B cell (primary cell): ENCODE measurements around the gene NDFIP1. TPM values are rescaled to one million over a fixed set of nuclear protein-coding genes. Genes with fewer than 3 reads are reported as not detected.

Experiments used
- ATAC-seq: fragments of 200-7000 bp; cut with Tn5 transposase; one replicate; pipeline ENCODE4 v1.10.0; 2021; ENCODE audit warnings: low read depth, mild to moderate bottlenecking, moderate number of reproducible peaks, moderate library complexity
- CTCF ChIA-PET: fragments of 350-600 bp; sonication (Branson Sonifier 250); formaldehyde crosslinking; loops from one replicate; lab custom pipeline; 2021; ENCODE audit warnings: antibody characterized with exemption, inconsistent platforms; lab: Charles Lee
- POLR2A ChIA-PET: fragments of 350-600 bp; sonication (Branson Sonifier 250); formaldehyde crosslinking; loops from one replicate; lab custom pipeline; 2021; ENCODE audit warnings: antibody characterized with exemption; lab: Charles Lee
- DNase-seq: peaks from one replicate; pipeline ENCODE4 v3.0.0; 2013
- H2AFZ ChIP-seq: 2 replicates; pipeline ENCODE4 v1.6.1; 2012; ENCODE audit warnings: mild to moderate bottlenecking, low read depth, low read length; ENCODE audit not compliant: insufficient read depth, poor library complexity, severe bottlenecking
- H3K27ac ChIP-seq, 2 donors: 1 replicate in 1 of 2; 2 replicates in 1 of 2; pipeline ENCODE4 v1.5.1; 2012 to 2013; ENCODE audit warnings: low read length in 2 of 2, mild to moderate bottlenecking in 2 of 2, moderate library complexity in 1 of 2
- H3K27me3 ChIP-seq, 4 experiments: fragments of 200-600 bp in 1 of 4; sonication (generic) in 1 of 4; replicated peaks in 1 of 4; 1 replicate in 2 of 4; 2 replicates in 2 of 4; pipeline versions ENCODE4 v1.6.1 to v1.7.0; 2013 to 2016; ENCODE audit warnings: low read length in 3 of 4, mild to moderate bottlenecking in 2 of 4, mixed read lengths in 1 of 4, moderate library complexity in 1 of 4; ENCODE audit not compliant: insufficient read depth in 4 of 4, control insufficient read depth in 3 of 4; ENCODE audit errors: control extremely low read depth in 1 of 4
- H3K36me3 ChIP-seq, 2 experiments: replicated peaks in 1 of 2; 1 replicate in 1 of 2; 2 replicates in 1 of 2; pipeline versions ENCODE4 v1.6.1 to v1.7.1; 2013; ENCODE audit warnings: low read length in 1 of 2; ENCODE audit not compliant: insufficient read depth in 2 of 2, control insufficient read depth in 1 of 2; ENCODE audit errors: control extremely low read depth in 1 of 2, extremely low read depth in 1 of 2
- H3K4me1 ChIP-seq, 2 donors: fragments of 200-600 bp in 1 of 2; sonication (generic) in 1 of 2; 1 replicate in 1 of 2; 2 replicates in 1 of 2; pipeline versions ENCODE4 v1.5.1 to v1.6.1; 2013 to 2017; ENCODE audit warnings: low read length in 2 of 2; ENCODE audit not compliant: control insufficient read depth in 2 of 2, insufficient read depth in 2 of 2
- H3K4me2 ChIP-seq: replicated peaks from 2 replicates; pipeline ENCODE3; 2012; ENCODE audit warnings: mild to moderate bottlenecking, low read depth, low read length; ENCODE audit not compliant: poor library complexity, severe bottlenecking
- H3K4me3 ChIP-seq, 5 experiments: fragments of 200-600 bp in 1 of 5; sonication (generic) in 1 of 5; 1 replicate in 3 of 5; 2 replicates in 2 of 5; pipeline versions ENCODE4 v1.5.1 to v1.7.0; 2011 to 2016; ENCODE audit warnings: low read length in 4 of 5, mild to moderate bottlenecking in 4 of 5, low read depth in 2 of 5, control low read depth in 1 of 5, moderate library complexity in 1 of 5; ENCODE audit not compliant: insufficient read depth in 1 of 5; ENCODE audit errors: control extremely low read depth in 1 of 5, extremely low read depth in 1 of 5
- H3K79me2 ChIP-seq: fragments of 200-600 bp; sonication (generic); one replicate; pipeline ENCODE4 v1.6.0; 2016; ENCODE audit warnings: low read length; ENCODE audit not compliant: control insufficient read depth, insufficient read depth
- H3K9ac ChIP-seq: fragments of 200-600 bp; sonication (generic); 2 replicates; pipeline ENCODE4 v1.6.1; 2017; ENCODE audit warnings: mild to moderate bottlenecking, low read length, moderate library complexity
- H3K9me3 ChIP-seq, 3 donors: one replicate each; pipeline versions ENCODE4 v1.6.1 to v1.7.1; 2013; ENCODE audit warnings: low read length in 2 of 3; ENCODE audit not compliant: control insufficient read depth in 2 of 3, insufficient read depth in 1 of 3; ENCODE audit errors: control extremely low read depth in 1 of 3
- H4K20me1 ChIP-seq: 2 replicates; pipeline ENCODE4 v1.6.0; 2012; ENCODE audit warnings: mild to moderate bottlenecking, low read length; ENCODE audit not compliant: insufficient read depth, control insufficient read depth, poor library complexity, severe bottlenecking
- H3K27ac Mint-ChIP-seq: one replicate; pipeline ENCODE4 v1.8.0; 2021; ENCODE audit warnings: mixed read lengths
- H3K27me3 Mint-ChIP-seq: one replicate; pipeline ENCODE4 v1.8.0; 2021; ENCODE audit warnings: mixed read lengths
- H3K4me1 Mint-ChIP-seq: one replicate; pipeline ENCODE4 v1.8.0; 2021; ENCODE audit warnings: mixed read lengths
- H3K4me3 Mint-ChIP-seq: one replicate; pipeline ENCODE4 v1.8.0; 2021; ENCODE audit warnings: mixed read lengths
- H3K9me3 Mint-ChIP-seq: one replicate; pipeline ENCODE4 v1.8.0; 2022; ENCODE audit warnings: mixed read lengths; ENCODE audit not compliant: insufficient read depth
- EZH2 ChIP-seq: IDR thresholded peaks from 2 replicates; pipeline ENCODE4 v1.6.1; 2012; ENCODE audit warnings: borderline replicate concordance, low read depth, mild to moderate bottlenecking, moderate library complexity, low read length; ENCODE audit not compliant: insufficient read depth, poor library complexity, severe bottlenecking
- WGBS: methylation state at CpG from one replicate; pipeline ENCODE4 v1.1.5; 2013; ENCODE audit warnings: missing lambda C conversion rate; ENCODE audit not compliant: insufficient coverage; 5-methylcytosine and 5-hydroxymethylcytosine counted together
- intact Hi-C: fragments of 100-400 bp; cut with micrococcal nuclease; formaldehyde crosslinking; loops from one replicate; pipeline ENCODE4 v1.10.0; 2022
- polyA plus RNA-seq: library from polyadenylated mRNA; depleted of rRNA; stranded (reverse); fragments of >200 nt; gene quantifications from 2 replicates; pipeline ENCODE4 v1.2.3, GENCODE V29; 2012
- total RNA-seq, 2 donors: library from RNA; stranded (reverse); fragments of 120-200 nt in 1 of 2; gene quantifications; 1 replicate in 1 of 2; 2 replicates in 1 of 2; pipeline versions ENCODE4 v1.2.3 to v1.2.4, GENCODE V29; 2013 to 2022
- TF ChIP-seq, protein P1 (sequence below): fragments of 200-600 bp; IDR thresholded peaks from one replicate; pipeline ENCODE4 v1.8.0; 2022; ENCODE audit warnings: antibody characterized with exemption, mild to moderate bottlenecking

The NDFIP1 gene
- total and polyA plus RNA-seq, 2 donors (not counting 1 experiment from before 2014, with no cell fraction given), result 10.6 to 34.6 TPM

DNA sequence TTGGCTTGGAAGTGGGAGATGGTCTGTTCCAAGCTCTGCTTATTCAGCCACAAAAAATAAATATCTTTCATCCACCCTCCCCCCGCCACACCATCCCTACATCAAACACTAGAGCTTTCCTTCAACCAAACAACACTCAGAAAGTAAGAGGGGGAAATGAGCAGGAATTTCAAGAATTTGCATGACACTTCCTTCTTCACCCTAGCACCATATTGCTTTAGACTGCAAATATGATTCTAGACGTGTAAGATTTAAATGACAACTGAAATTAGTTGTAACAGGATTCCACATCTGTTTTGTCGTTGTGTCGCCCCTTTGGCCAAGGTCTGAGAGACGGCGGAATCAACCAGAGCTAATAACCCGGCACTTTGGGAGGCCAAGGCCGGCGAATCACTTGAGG is 88.5 kb downstream of the NDFIP1 start:
- no peaks in the 10 kb centered on the region for H3K4me1 ChIP-seq
- no peak overlapping the region for H3K27ac Mint-ChIP-seq
- H3K9me3 ChIP-seq, result no peaks in the 10 kb centered on the region
- no peak overlapping the region for H3K4me3 Mint-ChIP-seq
- no peak for TF ChIP-seq EZH2
- TF ChIP-seq, protein P1, sequence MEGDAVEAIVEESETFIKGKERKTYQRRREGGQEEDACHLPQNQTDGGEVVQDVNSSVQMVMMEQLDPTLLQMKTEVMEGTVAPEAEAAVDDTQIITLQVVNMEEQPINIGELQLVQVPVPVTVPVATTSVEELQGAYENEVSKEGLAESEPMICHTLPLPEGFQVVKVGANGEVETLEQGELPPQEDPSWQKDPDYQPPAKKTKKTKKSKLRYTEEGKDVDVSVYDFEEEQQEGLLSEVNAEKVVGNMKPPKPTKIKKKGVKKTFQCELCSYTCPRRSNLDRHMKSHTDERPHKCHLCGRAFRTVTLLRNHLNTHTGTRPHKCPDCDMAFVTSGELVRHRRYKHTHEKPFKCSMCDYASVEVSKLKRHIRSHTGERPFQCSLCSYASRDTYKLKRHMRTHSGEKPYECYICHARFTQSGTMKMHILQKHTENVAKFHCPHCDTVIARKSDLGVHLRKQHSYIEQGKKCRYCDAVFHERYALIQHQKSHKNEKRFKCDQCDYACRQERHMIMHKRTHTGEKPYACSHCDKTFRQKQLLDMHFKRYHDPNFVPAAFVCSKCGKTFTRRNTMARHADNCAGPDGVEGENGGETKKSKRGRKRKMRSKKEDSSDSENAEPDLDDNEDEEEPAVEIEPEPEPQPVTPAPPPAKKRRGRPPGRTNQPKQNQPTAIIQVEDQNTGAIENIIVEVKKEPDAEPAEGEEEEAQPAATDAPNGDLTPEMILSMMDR, result no peak
- H3K4me2 ChIP-seq, result no peak overlapping the region
- no peaks in the 10 kb centered on the region for H3K36me3 ChIP-seq
- no peaks in the 10 kb centered on the region for H4K20me1 ChIP-seq
- intact Hi-C loops, result no loop called here
- no peak for ATAC-seq
- no peak overlapping the region for H3K4me3 ChIP-seq
- H3K27ac ChIP-seq, result no peak overlapping the region
- no peak overlapping the region for H2AFZ ChIP-seq
- peaks cover 0 to 3% (median 0%) of the 10 kb centered on the region in 4 experiments for H3K27me3 ChIP-seq
- H3K9me3 Mint-ChIP-seq, result no peaks in the 10 kb centered on the region
- no peak overlapping the region for H3K9ac ChIP-seq
- WGBS, result 96% methylated on average over 8 of the region's 9 CpGs
- no peak for DNase-seq
- H3K4me1 Mint-ChIP-seq, result no peaks in the 10 kb centered on the region
- ChIA-PET POLR2A (no interaction called here), CTCF (no interaction called here)
- H3K79me2 ChIP-seq, result no peaks in the 10 kb centered on the region
- peaks cover 22% of the 10 kb centered on the region for H3K27me3 Mint-ChIP-seq

DNA sequence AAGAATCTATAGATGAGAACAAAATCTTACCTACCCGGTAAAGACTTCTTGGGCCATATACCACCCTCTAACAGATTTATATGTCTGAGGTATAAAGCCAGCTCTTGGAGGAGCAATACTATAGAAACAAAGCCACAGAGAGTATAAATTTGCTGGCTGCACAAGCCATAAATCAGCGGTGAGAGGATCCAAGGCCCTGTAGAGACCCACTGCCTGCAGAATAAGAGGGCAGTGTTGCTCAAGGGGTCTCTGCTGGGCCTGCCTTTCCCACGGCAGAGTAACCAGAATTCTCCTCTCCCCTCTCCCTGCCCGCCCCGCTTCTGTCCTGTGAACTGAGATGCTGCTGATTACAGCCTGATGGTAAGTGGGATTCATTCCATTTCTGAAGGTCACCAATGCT is 89.2 kb downstream of the NDFIP1 start:
- Histone ChIP-seq H2AFZ (no peak overlapping the region), H4K20me1 (no peaks in the 10 kb centered on the region), H3K9ac (no peak overlapping the region), H3K4me2 (no peak overlapping the region), H3K27me3 (peaks cover 0 to 3% (median 0%) of the 10 kb centered on the region in 4 experiments), H3K4me3 (no peak overlapping the region), H3K36me3 (no peaks in the 10 kb centered on the region), H3K79me2 (no peaks in the 10 kb centered on the region), H3K9me3 (no peaks in the 10 kb centered on the region), H3K4me1 (no peaks in the 10 kb centered on the region), H3K27ac (no peak overlapping the region)
- no peaks in the 10 kb centered on the region for H3K4me1 Mint-ChIP-seq
- intact Hi-C loops, result no loop called here
- H3K27me3 Mint-ChIP-seq, result peaks cover 24% of the 10 kb centered on the region
- 100% methylated on average over 1 of the region's 5 CpGs for WGBS
- POLR2A ChIA-PET, result no interaction called here
- H3K27ac Mint-ChIP-seq, result no peak overlapping the region
- CTCF ChIA-PET, result interaction anchor here (0.7 kb wide), 1 partner anchor 538 kb away, joined by 3 read pairs; no protein-coding TSS in a partner anchor
- ATAC-seq (no peak), DNase-seq (no peak)
- TF ChIP-seq, protein P1, result no peak
- TF ChIP-seq EZH2, result no peak
- no peaks in the 10 kb centered on the region for H3K9me3 Mint-ChIP-seq
- no peak overlapping the region for H3K4me3 Mint-ChIP-seq
